GM21528 (cell line): Measurements from ENCODE around the gene NANOS3.

Source experiments
- ATAC-seq: cut with Tn5 transposase; IDR thresholded peaks from one replicate; pipeline ENCODE4 v1.9.1; 2021; ENCODE audit warnings: mild to moderate bottlenecking, moderate library complexity; ENCODE audit not compliant: unreplicated experiment, low FRiP score

Gene NANOS3

DNA sequence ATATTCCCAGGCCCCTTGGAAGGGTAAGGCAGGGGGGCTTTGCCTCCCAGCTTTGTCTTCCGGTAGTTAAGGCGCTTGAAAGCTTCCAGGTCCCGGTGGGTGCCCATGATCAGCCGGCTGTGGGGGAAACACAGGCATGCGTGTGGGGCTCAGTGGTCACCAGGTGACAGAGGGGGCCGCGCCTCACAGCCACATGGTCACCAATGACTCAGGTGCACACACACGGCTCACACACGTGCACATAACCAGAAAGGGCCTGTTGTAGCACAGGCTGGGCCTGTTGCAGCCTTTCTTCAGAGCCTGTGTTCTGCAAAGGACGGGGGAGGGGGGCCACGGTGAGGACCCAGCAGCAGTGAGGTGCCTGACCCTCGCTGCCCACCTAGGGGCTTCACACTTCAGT is 5.9 kb downstream of the NANOS3 start:
- no peak for ATAC-seq

DNA sequence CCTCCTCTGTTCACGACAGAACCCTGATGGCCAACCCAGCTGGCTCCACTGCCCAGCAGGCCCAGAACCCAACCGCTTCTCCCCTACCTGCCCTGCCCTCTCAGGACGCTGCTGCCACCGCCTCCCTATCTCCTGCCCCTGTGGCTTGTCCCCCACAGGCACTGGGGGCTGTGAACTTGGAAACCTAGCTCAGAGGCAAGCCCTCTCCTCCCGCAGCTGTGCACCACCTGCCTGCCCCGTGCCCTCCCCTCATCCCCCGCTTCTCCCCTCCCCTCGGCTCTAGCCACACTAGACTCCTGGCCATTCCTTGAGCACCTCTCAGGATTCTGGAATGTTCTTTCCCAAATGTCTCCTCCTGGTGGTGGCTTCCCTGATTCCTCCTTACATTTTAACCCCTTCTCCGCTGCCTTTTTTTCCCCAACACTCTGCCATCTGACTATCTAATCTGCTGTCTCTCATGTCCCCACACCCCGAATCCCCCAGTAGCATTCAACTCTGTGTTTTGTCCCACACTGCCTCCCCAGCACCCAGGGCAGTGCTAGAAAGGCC is 6.7 kb downstream of the NANOS3 start:
- no peak for ATAC-seq

DNA sequence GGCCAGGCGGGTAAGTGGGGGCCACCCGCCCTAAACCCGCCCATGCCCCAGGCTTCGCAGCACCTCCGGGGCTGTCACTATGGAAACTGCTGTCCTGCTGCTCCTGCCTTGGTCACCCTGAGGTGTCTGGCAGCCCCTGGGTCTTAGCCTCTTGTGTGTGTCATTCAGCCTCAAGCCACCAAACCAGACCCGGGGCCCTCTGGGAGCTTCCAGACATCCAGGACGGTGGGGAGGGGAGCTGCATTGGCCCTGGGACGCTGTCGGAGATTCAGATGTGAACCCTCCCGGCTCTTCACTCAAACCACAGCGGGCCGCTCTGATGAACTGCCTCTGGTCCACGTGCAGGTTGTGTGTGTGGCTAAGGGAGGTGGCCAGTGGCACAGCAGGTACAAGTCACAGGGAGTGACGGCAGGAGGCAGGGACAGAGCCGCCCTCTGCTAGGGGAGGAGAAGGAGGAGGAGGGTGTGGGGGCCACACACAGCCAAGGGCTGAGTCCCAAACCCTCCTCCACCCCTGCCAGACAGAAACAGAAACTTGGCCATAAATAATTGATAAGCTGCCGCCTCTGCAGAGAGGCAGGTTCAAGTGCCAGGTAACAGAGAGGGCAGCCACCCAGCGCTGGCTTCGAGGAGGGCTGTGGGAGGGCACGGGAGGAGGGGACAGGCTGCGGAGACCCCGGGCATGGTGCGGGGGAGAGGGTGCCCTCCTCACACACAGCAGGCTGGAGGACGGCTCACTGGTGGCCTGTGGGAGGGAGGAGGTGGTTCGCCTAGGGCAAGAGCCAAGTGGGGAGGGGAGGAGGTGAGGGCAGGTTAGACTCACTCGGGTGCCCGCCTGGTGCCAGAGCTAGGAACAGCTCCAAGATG is 8.0 kb downstream of the NANOS3 start:
- no peak for ATAC-seq

DNA sequence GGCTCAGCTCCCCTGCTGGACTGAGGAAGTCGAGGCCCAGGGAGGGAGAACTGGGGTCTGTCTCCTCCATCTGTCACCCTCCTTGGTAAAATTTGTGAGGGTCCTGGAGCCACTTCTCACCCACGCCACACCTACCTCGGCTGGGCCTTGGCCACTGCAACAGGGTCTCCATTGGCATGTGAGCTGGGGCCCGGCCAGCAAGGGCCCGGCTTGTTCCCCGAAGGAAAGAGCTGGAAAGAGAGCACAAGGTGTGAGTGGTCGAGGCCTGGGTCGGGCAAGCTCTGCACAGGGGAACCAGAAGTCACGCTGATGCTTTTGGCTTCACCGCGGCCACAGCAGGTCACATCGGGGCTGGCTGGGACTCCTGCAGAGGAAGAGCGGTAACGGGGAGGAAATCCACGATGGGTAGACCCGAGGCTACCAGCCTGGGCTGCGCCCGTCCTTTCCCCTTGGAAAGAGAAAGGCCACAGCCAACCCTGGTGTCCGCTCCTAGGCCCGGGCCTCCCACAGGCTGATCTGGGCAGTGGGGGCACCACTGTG is 9.0 kb downstream of the NANOS3 start:
- no peak for ATAC-seq

DNA sequence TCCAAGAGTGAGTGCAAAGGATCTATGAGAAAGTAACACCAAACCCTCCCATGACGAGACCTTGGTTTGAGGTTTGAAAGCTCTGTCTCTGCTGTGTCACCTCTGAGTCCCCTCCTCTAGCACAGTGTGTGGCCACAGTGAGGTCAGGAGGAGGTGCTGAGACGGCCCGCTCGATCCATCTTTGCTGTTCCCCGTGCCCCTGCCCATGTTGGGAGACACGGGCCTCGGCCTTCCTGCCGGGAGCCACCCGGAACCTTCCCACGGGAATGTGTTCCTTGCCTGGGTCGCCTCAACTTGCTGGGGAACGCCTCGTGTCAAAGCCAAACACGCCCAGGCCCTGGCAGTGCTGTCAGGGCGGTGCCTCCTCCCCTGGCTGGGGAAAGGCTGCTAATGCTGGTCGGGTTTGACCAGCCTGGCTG is 10.1 kb downstream of the NANOS3 start:
- no peak for ATAC-seq

DNA sequence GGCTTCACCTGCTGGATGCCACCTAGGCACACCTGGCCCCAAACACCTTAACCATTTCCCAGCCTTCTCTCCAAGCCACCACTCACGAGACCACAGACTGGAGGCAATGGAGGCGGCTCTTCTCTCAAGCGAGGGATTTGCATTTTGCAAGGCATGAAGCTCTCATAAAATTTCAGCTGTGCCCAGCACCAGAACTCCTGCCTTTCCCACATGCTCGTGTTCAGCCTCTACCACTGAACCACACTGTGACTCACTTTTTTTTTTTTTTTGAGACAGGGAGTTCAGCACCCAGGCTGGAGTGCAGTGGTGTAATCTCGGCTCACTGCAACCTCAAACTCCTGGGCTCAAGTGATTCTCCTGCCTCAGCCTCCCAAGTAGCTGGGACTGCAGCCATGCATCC is 10.6 kb downstream of the NANOS3 start:
- ATAC-seq: no peak

DNA sequence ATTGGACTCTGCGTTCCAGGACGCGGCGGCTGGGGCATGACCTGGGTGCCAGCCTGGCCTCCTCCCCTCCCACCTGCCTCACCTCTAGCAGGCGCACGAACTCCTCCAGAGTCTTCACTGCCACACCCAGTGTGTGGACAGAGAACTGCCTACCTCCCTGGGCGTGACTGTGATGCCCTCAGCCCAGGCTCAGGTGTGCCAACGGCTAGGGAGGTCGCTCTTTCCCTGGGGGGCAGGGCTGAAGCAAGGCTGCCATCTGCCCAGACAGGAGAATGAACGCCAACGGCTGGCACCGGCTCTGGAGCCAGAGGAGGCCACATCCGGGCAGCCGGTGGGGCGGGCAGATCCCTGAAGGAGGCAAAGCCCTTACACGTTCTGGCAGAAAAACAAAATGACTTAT is 11.3 kb downstream of the NANOS3 start:
- no peak for ATAC-seq

DNA sequence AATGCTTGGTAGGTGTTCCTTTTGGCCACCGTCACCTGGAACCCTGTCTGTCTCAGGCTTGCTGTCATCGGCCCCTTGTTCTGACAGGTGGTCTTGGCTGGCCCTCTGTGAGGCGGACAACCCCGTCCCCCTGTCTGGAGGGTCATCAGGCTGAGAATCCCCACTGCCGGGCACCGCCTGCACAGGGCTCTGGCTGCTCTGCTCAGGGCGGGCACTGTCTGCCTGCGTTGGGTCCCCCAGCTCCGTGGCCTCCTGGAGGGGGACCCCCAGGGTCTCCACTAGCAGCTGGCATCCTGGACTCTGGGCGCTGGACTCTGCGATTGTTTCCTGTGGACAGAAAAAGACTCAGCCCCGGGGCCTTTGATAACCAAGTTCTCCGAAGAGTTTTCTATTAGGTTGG is 13.2 kb downstream of the NANOS3 start:
- ATAC-seq: no peak

DNA sequence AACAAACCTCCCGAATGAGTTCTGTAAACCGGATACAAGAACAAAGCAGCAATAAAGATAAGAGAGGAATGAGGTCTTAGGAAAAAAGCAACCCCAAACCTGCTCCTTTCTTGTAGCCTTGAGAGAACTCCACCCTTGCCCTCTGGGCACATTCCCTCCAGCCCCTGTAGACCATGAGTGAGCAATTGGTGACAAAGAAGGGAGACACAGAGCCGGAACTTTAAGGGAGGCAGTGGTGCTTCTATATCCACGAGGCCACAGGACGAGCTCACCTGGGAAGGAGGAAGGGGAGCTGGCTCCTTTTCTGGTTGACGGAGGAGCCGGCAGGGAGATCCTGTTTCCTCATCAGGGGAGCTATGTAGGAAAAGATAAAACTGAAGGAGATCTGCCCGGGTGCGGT is 15.9 kb downstream of the NANOS3 start:
- ATAC-seq: no peak

DNA sequence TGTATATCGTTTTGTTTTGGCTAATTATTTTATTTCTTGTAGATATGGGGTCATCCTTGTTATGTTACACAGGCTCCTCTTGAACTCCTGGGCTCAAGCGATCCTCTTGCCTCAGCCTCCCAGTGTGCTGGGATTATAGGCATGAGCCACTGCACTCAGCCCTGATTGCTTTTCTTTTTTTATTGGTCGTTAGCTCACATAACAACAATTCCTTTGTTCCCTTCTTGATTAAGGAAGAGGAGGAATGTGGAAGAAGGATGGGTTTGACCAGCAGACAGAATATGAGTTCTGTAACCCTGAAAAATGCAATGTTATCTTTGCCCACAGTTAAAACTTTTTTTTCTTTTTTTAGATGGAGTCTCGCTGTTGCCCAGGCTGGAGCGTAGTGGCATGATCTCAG is 17.6 kb downstream of the NANOS3 start:
- no peak for ATAC-seq

DNA sequence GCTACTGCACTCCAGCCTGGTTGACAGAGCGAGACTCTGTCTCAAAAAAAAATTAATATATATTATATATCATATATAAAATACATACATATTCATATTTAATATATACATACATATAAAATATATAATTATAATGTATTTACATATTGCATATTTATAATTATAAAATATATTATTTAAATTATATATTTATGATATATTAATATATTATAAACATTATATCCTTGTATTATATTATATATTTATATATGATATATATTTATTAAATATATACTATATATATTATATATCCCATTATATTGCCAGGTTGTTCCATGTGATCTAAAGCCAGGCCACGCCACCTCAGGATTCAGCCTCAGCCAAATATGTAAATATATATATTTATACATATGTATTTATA is 19.3 kb downstream of the NANOS3 start:
- ATAC-seq: no peak

DNA sequence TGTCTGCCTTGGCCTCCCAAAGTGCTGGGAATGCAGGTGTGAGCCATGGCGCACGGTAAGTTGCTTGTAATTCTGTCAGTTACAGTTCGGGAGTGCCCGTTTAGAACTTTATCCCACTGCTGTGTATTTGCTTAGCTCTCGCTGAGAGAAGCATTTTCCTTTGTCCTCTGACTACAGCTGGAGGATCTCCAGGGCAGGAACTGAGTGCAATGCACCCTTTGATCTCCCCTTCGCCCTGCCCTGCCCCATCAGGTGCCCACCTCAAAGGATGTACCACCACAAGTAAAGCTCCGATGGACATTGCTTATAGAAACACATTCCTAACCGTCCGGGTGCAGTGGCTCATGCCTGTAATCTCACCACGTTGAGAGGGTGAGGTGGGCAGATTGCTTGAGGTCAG is 22.5 kb downstream of the NANOS3 start:
- ATAC-seq: no peak

DNA sequence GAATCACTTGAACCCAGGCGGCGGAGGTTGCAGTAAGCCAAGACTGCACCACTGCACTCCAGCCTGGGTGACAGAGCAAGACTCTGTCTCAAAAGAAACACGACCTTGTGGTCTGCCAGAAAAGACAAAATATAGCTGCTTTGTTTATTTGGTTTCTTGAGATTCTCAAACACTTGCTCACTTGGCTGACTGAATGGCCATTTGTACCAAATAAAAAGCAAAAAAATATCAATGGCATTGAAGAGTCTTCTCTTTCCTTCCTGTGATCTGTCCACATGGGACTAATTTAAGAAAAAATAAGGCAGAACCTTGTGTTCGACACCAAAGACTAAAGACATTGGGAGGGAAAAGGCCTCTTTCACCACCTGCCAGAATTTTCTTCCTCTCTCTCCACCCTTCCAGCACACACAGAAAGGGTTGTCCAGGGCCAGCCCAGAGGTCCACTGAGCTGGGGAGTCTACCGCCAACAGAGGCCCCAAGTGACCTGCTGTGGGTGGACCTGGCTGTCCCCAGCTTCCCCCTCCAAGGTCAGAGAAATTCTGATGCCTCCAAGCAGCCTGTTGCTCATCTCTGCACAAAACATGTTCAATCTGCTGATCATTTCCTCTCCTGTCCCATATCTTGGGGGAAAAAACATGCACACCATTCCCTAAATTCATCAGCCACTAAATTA is 23.1 kb downstream of the NANOS3 start:
- ATAC-seq: no peak

DNA sequence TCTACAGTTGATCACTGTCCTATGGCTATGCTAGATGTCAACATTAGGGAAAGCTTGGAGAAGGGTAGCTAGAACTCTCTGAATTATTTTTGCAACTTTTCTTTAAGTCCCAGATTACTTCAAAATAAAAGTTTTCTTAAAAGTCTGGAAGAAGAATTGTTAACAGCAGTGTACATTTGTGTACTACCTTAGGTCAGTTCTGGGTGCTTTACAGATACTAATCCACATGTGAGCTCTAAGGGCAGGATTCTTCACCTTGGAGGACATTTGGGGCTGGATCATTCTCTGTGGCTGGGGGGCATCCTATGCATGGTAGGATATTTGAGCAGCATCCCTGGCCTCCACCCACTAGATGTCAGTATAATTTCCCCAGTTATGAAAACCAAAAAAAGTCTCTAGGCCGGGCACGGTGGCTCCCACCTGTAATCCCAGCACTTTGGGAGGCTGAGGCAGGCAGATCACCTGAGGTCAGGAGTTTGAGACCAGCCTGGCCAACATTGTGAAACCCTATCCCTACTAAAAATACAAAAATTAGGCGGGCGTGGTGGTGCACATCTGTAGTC is 26.1 kb downstream of the NANOS3 start:
- ATAC-seq: no peak

DNA sequence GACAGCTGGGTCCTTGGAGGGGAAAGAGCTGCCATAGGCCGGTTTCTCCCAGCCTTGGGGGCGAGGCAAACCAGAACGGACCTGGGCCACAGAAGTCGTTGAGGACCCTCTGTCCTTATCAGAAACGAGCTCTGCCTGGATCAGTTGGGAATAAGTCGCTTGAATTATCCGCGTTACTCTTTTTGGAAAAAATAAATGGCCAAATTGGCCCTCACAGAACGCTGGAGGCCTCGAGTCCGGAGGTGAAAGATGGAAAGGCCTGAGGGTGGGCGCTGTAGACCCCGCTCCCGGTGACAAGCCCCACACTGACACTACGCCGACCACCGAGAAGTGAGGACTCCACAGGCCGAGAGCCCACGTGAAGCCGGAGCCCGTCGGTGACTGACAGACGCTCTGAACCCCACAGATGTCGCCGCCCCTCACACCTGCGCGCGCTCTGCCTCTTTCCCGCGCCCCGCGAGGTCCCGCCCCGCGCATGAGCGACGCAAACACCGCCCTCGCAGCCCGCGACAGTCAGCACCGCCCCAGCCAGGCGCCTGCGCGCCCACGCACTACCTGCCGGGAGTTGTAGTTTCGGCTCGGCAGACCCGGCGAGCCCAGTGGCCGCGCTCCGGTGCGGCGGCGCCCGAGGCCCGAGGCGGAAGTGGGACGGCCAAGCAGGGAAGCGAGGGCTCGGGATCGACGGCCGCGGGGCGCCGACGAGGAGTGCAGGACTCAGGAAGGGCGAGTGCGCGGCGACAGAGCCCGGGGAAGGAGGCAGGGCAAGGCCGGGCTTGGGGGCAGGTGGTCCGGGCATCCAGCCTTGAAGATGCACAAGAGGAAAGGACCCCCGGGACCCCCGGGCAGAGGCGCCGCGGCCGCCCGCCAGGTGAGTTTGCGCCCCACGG is 28.9 kb downstream of the NANOS3 start, which contains the start of the genes BRME1 and CC2D1A:
BRME1 (minus strand) TSS at position 484 of the 887 bp plus-strand sequence. CDS start 1,225 bp downstream, outside the sequence.
CC2D1A (plus strand) TSS at position 568 of the 887 bp plus-strand sequence; CDS start at position 809, 241 bp downstream.
- ATAC-seq: peak; percentile 82

DNA sequence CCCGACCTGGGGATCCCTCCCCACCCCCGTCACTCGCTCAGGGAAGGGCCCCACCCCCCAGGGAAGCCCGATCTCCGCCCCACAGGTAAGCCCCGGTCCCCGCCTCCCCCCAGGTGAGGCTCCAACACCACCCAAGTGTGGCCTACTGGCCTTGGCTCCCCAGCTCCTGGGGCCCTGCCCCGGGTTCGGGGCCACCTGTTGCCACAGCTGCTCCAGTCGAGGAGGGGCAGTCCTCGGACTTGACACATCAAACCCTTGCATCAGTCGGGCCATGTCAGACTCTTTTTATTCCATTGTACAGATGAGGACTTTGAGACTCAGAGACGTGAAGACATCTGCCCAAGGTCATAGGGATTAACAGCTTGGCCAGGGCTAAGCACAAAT is 29.6 kb downstream of the NANOS3 start:
- ATAC-seq: peak; percentile 46

DNA sequence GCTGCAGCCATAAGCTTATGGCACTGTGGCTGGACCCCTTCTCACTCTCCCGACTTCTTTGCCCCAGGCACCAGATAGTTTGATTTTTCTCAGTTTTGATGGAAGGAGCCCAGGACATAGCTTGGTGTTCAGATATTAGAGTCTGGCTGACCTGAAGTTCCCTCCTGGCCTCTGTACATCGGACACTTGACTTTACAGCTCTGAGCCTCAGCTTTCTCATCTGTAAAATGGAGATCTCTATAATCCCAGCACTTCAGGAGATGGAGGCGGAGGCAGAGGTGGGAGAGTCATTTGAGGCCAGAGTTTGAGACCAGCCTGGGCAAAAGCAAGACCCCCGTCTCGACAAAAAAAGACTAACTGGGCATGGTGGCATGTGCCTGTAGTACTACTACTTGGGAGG is 30.0 kb downstream of the NANOS3 start:
- ATAC-seq: no peak

DNA sequence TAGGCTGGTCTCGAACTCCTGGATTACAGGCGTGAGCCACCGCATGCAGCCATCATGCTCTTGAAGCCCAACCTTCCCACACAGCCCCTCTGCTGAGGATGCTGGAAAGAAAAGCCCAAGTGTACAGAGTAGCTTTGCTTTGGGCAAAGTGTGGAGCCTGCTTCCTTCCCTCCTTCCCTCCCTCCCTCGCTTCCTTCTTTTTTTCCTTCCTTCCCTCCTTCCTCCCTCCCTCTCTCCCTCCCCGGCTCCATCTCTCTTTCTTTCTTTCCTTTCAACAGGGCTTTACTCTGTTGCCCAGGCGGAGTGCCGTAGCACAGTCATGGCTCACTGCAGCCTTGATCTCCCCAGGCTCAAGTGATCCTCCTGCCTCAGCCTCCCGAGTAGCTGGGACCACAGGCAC is 31.7 kb downstream of the NANOS3 start:
- no peak for ATAC-seq

DNA sequence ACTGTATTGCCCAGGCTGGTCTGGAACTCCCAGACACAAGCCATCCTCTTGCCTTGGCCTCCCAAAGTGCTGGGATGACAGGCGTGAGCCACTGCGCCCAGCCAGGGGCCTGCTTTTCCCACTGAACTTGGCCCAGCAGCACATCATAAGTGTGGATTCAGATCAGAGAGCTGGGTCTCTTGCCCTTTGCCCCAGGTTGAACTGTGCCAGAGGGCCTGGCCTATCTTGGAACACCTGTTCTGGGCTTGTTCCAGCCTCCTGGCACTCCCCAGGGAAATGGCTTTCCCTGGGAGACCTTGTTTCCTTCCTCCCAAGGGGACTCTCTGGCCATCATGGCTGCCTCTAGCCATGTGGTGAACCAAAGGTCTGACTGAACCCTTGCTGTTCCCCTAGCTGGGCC is 32.5 kb downstream of the NANOS3 start:
- ATAC-seq: no peak

DNA sequence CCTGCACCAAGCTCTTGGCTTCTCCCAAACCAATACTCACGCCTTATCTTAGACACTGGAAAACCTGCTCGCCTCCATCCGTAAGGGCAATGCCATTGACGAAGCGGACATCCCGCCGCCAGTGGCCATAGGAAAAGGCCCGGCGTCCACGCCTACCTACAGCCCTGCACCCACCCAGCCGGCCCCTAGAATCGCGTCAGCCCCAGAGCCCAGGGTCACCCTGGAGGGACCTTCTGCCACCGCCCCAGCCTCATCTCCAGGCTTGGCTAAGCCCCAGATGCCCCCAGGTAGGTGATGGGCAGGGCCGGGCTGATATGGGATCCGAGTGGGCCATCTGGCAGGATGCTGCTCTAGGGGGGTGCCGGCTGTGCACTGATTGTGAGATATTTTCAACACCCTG is 36.4 kb downstream of the NANOS3 start:
- no peak for ATAC-seq
